A549 (cell line): ENCODE data around the gene PLIN3.

Experiments
- CTCF ChIP-seq: fragments of >200 bp; sonication (Bioruptor Twin); formaldehyde crosslinking; IDR thresholded peaks from 3 replicates; pipeline ENCODE4 v1.5.1; 2016
- EHMT2 ChIP-seq: fragments of 200-600 bp; sonication (generic); IDR thresholded peaks from 2 replicates; pipeline ENCODE4 v1.6.1; 2016; ENCODE audit warnings: antibody characterized with exemption, low read depth, mild to moderate bottlenecking, moderate library complexity
- ELK1 ChIP-seq: fragments of 150-350 bp; IDR thresholded peaks from 2 replicates; pipeline ENCODE4 v1.6.1; 2014; ENCODE audit warnings: low read depth, mild to moderate bottlenecking, low read length
- EP300 ChIP-seq, 2 experiments: fragments of >200 bp; sonication (Bioruptor Twin); formaldehyde crosslinking; IDR thresholded peaks; 2 replicates in 1 of 2; 3 replicates in 1 of 2; pipeline ENCODE4 v1.6.1; 2016 to 2017
- NR3C1 ChIP-seq: fragments of >200 bp; sonication (Bioruptor Twin); formaldehyde crosslinking; IDR thresholded peaks from 3 replicates; pipeline ENCODE4 v1.6.1; 2017
- POLR2A ChIP-seq: IDR thresholded peaks from 2 replicates; pipeline ENCODE4 v1.6.1; 2012; ENCODE audit warnings: mild to moderate bottlenecking, low read length
- RNF2 ChIP-seq: fragments of 200-600 bp; sonication (generic); IDR thresholded peaks from 2 replicates; pipeline ENCODE4 v1.6.1; 2016; ENCODE audit warnings: low read depth, mild to moderate bottlenecking, antibody characterized with exemption, moderate library complexity, borderline replicate concordance

- TF ChIP-seq CTCF (no peak), NR3C1 (no peak), RNF2 (no peak), EP300 (IDR thresholded peaks at IDR 0.05) (no peak), POLR2A (no peak), EHMT2 (no peak), ELK1 (no peak)
Observed at GRCh38 chr19:4807188-4807587, 60.3 kb downstream of the PLIN3 start.
